ENCODE results near the gene A4GNT.

Gene A4GNT

GRCh38 chr3:138135833-138136194 is 3.6 kb upstream of the A4GNT start:
- H3K4me3 ChIP-seq (ENCODE audit: low read depth, low read length): no peak overlapping the region
- no peak for TF ChIP-seq CTCF (IDR thresholded peaks at IDR 0.05; ENCODE audit: control insufficient read depth, extremely low read depth, insufficient read depth)
- no peak for DNase-seq (ENCODE audit: low read depth)

- no peak for DNase-seq (ENCODE audit: low read depth)
- H3K4me3 ChIP-seq (ENCODE audit: low read depth, low read length): no peak overlapping the region
- no peak for TF ChIP-seq CTCF (IDR thresholded peaks at IDR 0.05; ENCODE audit: control insufficient read depth, extremely low read depth, insufficient read depth)
Observed at GRCh38 chr3:138135146-138135832, 3.1 kb upstream of the A4GNT start.

GRCh38 chr3:138127636-138128365 is 4.4 kb downstream of the A4GNT start:
- no peak for DNase-seq (ENCODE audit: low read depth)
- TF ChIP-seq CTCF (IDR thresholded peaks at IDR 0.05; ENCODE audit: control insufficient read depth, extremely low read depth, insufficient read depth): no peak
- no peak overlapping the region for H3K4me3 ChIP-seq (ENCODE audit: low read depth, low read length)

- TF ChIP-seq CTCF (IDR thresholded peaks at IDR 0.05; ENCODE audit: control insufficient read depth, extremely low read depth, insufficient read depth): no peak
- no peak for DNase-seq (ENCODE audit: low read depth)
- H3K4me3 ChIP-seq (ENCODE audit: low read depth, low read length): no peak overlapping the region
Observed at GRCh38 chr3:138125548-138126221, 6.5 kb downstream of the A4GNT start.

- no peak for TF ChIP-seq CTCF (IDR thresholded peaks at IDR 0.05; ENCODE audit: control insufficient read depth, extremely low read depth, insufficient read depth)
- H3K4me3 ChIP-seq (ENCODE audit: low read depth, low read length): no peak overlapping the region
- DNase-seq (ENCODE audit: low read depth): no peak
Observed at GRCh38 chr3:138124706-138125355, 7.4 kb downstream of the A4GNT start.

GRCh38 chr3:138124188-138124587 is 8.0 kb downstream of the A4GNT start:
- H3K4me3 ChIP-seq (ENCODE audit: low read depth, low read length): no peak overlapping the region
- DNase-seq (ENCODE audit: low read depth): no peak
- no peak for TF ChIP-seq CTCF (IDR thresholded peaks at IDR 0.05; ENCODE audit: control insufficient read depth, extremely low read depth, insufficient read depth)

Measured in LNCaP clone FGC (cell line).